NCI-H510A (cell line): Measurements from ENCODE around the gene LAMB2.

ENCODE experiments used
- DNase-seq: peaks from one replicate; lab custom pipeline; 2025; lab: John Stamatoyannopoulos, UW

Gene LAMB2

DNA sequence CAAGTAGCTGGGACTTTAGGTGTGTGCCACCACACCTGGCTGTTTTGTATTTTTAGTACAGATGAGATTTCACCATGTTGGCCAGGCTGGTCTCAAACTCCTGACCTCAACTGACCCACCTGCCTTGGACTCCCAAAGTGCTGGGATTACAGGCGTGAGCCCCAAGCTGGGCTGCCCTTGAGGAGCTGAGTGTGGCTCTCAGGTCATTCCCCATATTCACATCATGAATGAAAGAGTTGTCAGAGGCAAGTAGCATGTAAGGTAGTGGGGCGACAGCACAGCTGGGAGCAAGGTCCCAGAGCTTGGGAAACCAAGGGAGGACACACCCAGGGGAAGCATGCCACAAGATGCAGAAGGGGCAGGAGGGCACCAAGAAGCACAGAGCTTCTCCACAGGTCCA is 28.3 kb upstream of the LAMB2 start:
- DNase-seq = no peak

DNA sequence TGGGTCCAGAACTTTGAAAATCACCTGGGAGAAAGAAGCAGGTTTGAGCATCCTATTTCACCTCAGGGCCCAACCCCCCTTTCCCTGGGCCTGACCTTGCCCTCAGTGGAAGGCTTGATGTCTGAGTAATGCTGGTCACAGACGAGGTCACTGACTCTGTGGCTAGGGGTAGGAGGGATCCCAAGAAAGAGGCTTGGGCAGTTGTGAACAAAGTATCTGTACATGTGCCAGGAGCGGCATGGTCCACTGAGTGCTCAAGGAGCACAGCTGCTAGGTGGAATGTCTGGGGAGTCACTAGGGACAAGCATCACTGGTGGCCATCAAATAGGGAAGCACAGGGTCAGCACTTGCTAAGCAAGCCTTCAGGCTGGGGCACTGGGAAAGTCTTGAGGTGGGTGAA is 25.9 kb upstream of the LAMB2 start:
- no peak for DNase-seq

DNA sequence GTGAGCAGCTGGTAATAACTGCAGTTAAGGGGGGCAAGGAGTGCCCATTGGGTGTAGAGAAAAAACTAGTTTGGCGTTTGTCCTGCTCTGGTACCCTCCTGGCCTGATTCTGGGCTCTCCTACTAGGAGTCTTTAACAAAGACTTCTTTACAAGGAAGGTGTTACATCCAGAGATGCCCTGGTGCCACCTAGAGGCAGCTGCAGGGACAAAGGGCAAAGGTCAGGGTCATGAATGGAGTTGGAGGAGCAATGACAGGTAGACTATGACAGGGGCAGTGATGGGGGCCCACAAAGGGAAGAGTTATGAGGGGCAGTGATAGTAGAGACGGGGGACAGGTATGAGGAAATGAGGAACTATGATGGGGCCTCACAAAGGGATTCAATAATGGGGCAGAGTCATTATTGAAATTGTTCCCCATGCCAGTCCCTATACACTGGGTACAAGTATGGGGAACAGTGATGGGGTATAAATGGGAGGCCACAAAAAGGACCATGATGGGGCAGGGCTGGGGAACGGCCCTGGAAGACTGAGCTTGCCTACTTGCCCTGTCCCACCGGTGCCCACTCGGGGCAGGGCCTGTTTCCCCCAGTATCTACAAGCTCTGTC is 25.4 kb upstream of the LAMB2 start:
- DNase-seq = no peak

DNA sequence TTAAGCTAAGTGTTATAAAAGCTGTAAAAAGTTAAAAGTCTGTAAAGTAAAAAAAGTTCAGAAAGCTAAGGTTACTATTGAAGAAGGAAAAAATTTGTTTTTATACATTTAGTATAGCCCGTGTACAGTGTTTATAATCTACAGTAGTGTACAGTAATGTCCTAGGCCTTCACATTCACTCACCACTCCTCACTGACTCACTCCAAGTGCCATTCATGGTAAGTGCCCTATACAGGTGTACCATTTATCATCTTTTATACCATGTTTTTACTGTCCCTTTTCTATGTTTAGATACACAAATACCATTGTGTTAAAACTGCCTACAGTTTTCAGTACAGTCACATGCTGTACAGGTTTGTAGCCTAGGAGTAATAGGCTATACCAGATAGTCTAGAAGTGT is 24.4 kb upstream of the LAMB2 start:
- no peak for DNase-seq

DNA sequence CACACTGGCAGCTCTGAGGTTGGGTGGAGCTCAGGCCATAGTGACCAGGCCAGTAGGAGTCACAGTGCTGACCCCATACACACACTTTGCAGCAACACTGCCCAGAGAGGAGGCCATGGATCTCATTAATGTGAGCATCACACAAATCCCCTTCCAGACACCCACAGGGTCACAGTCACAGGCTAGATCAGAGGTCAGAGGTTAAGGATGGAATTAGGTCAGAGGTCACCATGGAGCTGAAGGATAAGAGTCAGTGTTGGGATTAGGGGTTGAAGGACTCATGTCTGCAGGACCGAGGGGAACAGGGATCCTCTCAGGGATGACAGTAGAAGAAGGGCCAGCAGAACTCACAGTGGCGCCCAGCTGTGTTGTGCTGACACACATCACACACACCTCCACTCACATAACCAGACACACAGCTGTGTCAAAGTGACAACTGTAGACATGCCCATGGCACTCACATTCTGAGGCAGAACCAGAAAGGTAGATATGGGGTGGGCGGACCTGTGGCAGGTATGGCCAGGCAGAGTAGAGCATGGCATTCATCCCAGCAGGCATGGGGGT is 20.6 kb upstream of the LAMB2 start:
- DNase-seq = no peak

DNA sequence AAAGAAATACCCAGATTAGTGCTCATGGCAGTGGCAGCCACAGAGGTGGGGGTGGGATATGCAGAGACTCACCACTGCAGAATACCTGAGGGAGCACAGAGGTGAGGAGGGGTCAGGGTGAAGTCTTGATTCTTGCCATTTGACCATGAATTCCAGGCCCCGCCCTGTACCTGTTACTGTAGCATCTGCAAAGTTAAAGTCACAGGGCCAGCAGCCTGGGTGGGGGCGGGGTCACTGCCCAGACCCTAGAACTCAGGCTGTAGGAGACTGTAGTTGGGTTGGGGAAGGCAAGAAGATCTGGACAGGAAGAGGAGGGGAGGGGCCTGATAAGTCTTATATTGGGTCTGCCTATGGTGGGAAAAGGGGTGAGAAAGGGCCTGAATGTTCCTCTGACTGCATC is 18.8 kb upstream of the LAMB2 start:
- no peak for DNase-seq

DNA sequence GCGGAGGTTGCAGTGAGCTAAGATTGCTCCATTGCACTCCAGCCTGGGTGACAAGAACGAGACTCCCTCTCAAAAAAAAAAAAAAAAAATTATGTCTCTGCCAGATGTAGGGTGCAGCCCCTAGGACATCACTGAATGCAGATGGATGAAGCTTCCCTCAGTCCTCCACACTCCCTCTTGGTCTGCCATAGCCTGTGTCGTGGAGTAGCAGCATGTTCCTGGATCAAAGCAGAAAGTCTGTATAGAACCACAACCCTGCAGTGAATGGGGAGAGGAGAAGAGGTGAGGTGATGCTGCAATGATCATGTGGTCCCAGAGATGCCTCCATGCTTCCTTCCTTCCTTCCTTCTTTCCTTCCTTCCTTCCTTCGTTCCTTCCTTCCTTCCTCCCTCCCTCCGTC is 15.3 kb upstream of the LAMB2 start:
- no peak for DNase-seq

DNA sequence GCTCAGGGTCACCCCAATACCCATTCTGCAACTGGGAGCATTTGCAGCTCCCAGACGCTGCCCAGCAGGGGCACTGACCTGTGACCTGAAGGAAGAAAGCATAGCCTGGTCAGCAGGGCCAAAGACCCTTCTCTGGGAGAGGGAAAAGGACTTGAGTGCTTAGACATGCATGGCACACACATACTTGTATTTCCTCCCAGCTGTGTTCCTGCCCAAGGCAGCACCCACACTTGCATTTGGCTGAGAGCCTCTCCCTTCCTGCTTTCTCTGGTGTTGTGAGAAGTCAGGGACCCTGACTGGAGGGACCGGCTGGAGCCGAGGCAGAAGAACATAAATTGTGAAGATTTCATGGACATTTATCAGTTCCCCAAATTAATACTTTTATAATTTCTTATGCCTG is 7.2 kb upstream of the LAMB2 start:
- DNase-seq = no peak

DNA sequence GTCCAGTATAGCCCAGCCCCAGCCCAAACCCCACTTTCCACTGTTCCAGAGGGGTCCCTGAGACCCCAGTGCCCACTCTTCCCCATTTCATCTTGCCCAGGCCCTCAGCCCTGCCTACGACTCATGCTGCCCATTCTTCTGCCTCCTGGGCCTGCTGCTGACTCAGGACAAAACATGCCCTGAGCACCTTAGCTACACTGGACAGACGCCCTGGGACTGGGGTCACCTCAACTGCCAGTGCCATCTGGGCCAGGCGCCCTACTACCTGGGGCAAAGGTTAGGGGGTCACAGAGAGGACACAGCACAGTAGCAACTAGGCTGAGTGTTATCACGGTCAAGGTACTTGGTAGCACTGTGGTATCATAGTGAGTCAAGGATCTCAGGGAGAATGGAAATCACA is 2.6 kb upstream of the LAMB2 start:
- DNase-seq = no peak

DNA sequence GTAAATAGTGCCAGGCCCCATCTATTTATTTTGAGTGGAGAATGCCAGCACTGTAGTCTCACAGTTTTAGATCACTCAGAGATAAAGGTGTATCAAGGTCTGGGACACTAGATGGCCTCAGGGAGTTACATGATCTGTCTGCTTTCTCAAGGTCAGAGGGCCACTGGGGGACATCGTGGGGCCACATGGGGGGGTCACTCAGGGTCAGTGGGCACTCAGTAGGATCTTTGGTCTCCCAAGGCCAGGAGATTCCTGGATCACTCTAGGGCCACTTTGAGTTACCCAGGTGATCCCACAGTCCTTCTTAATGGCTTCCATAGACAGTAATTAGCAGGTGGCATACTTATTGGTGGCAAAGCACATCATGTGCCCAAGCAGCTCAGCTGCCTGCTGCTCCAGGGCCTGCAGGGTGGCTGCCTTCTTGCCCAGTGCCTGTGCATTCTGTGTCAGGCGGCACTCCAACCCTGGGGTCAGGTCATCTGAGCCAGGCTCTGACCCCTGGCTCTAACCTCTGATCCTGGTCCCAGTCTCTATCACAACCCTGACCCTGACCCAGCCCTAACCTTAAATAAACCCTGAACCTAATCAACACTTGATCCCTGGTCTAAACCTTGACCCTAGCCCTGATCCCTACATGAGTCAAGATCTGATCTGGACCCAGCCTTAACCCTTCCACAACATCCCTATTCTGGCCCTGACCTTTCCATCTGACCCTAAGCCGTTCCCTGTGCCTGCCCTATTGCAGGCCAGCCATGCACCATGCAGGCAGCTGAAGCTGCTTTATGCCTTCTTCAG is 1.8 kb upstream of the LAMB2 start:
- DNase-seq = no peak

DNA sequence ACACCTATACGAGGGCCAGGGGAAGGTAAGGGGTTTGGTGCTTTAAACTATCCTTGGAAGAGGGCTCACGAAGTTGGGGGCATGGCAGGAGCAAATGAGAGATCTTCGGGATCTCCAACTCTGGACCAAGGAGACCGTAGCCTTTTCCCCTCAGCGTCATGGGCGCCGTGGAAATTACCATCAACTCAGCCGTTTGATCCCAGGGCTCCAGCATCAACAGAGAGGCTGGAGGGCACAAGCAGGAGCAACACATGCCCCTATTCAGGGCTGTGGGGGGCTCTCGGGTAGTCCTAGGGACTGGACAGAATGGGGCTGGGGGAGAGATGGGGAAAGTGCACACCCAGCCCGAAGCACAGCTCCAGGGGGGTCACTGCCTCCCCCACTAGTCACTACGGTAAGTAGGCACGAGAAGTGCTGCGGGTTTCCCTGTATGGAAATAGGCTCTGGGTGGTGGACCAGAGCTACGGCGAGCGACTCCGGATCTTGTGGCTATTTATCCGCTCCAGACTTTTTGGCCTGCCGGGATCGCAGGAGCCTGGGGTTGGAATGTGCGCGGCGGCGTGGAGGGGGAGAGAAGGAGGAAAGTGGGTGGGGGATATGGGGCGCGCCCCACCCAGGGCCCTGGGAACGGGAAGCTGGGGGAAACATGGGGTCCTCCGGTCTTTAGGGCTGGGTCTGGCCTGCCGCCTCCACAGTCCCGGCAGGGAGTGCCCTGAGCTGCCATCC is 539 bp upstream of the LAMB2 start:
- DNase-seq = peak; percentile 52

DNA sequence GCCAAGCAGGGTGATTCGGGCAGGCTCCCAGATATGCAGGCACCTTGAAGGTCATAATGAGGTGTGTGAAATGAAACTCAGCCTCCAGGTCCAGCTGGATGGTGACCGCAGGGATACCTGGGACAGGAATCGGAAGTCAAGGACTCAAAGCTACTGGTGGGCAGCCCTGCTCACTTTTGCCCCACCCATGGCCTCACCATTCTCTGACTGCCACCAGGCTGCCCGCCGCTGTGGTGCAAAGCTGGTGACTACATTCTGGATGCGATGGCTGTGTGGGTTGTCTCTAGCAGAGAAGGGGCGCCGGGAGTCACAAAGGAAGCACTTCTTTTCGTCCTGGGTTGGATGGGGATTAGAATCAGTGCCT is 795 bp downstream of the LAMB2 start:
- no peak for DNase-seq

DNA sequence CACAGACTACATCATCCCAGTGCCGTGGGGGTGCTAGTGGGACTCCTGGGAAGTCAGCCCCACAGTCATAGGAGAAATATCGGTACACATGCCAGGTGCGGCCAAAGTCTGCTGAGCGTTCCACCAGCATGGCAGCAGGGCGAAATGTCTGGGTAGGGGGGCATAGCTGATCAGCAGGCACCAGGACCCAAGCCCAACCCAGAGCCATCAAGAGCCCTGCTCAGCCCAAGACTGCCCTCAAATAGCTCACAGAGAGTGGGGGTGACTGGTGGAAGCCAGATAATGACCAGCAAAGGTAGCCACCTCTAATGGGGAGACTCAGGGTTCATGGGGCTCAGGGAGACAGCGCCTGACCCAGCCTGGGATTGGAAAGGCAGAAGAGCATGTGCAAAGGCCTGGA is 1.3 kb downstream of the LAMB2 start:
- no peak for DNase-seq

DNA sequence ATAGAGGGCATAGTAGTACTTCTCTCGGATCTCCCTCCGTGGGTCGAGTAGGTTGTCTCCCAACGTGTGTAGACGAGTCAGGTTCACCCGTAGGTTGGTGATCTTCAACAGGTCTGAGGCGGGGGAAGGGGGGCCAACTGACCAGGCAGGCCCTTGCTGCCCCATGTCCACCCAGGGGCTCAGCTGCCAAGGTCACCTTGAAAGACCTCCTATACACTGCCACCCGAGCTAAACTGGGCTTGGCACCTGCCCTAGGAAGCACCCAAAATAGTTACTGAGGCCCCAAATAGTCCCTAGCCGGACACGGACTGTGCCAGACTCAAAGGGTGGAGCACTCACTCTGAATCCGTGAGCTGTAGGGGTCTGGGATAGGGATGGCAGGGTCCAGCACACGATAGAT is 1.8 kb downstream of the LAMB2 start:
- no peak for DNase-seq

DNA sequence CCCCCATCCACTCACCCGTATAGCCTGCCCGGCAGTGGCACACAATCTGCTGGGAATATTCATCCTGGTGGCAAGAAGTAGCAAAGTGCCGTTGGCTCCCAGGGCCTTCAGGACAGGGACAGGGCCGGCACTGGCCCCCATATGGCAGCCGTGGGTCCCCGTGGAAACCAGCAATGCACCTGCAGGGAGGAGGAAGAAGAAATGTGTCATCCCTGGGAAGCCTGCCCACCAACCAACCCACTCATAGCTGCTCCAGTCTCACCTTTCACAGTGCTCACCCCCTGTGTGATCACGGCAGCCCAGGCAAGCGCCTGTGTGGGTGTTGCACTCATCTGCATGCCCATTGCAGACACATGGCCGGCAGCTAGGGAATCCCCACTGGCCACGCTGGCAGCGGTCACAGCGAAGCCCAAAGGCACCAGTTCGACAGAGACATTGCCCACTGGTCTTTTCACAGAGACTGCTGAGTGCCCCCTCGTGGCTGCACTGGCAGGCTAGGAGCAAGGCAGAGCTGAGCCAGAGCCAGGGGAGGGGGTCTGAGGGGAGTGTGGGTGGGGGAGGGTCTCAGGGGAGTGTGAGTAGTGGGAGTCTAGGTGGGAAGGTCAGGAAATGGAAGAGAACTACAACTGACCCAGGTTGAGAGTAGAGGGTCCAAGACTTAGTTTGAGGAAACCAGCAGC is 7.7 kb downstream of the LAMB2 start:
- DNase-seq = no peak

DNA sequence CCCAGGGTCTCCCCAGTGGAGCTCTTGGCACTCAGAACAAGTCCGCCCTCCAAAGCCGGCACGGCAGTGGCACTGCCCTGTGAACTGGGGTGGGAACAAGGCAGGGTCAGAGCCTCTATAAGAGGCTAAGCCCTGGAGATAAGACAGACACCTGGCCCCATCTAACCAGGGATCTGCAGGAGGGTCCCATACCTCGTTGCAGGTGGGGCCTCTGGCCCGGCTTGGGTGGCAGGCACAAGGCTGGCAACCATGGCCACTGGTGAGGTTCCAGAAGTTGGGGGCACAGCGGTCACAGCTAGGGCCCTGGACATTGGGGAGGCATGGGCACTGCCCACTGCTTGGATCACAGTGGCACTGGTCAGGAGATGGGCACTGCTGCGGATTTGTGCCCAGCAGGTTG is 8.6 kb downstream of the LAMB2 start:
- DNase-seq = no peak

DNA sequence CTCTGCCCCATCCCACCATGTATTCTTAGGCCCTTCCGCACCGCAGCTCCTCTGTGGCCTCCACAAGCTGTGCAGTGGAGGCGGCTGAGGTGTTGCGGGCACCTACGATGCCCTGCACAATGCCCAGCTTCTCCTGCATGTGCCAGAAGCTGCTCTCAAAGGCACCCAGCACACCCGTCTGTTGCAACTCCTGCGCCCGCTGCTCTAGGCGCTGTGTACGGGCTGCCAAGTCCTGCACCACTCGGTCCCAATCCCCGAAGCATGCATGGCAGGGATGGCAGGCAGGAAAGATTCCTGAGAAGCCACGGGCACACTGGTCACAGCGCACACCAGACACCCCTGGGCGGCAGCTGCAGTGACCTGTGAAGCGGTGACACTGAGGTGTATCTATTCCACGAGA is 9.2 kb downstream of the LAMB2 start:
- DNase-seq = no peak

DNA sequence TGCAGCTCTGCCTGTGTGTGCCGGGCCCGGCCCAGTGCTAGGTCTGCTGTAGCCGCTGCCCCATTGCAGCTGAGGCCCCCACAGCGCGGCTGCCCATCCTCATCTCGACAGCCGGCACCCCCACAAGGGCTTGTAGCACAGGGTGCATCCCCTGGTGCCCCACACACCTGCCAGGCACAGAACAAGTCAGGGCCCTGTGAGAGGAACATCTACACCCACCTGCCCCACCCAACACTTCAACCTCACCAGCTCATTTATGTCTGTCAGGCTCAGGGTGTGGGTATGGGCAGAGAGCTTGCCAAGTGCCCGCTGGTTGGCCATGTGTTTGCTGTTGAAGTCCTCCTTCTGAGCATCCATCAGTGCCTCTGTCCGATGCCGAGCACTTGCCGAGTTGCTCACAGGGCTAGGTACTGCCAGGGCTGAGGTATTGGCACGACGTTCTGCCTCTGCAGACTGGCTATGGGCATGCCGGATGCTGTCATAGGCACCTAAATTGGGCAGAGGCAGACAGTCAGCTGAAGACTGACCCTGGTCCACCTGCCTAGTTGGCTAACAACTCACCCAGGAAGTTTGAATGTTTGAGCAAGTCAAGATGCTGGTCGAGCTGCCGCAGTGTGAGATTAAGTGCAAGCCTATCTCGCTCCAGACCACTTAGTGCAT is 9.8 kb downstream of the LAMB2 start:
- DNase-seq = no peak

DNA sequence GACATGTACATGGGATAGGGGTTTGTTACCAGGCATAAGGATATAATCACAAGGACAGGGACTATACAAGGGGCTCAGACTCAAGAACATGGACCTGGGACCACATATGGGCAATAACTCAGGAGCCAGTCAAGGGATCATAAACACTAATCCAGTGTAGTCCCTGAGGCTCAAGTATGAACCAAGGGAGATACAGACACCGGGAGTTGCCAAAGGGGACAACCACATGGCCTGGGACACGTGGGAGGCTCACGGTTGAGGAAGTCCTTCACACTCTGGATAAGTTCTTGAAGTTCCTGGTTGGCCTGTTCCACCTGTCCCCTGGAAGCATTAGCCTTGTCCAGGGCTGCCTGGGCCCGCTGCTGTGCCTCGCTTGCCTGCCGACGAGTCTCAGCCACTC is 10.4 kb downstream of the LAMB2 start:
- DNase-seq = no peak

DNA sequence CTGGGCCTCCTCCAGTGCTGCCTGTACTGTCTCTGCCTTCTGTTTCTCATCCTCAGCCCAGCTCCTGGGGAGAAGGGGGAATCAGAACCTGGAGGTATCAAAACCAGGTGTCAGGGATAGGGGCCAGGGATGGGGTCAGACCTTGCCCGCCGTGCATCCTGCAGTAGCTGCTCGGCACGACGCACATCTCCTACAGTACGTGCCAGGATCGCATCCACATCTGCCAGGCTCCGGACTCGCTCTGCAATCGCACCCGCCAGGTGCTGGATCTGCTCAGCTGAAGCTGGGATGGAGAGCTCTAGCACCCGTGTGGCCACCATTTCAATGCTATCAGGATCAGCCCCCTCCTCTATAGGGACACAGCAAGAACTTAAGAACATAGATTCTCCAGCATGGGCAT is 10.8 kb downstream of the LAMB2 start:
- DNase-seq = no peak

DNA sequence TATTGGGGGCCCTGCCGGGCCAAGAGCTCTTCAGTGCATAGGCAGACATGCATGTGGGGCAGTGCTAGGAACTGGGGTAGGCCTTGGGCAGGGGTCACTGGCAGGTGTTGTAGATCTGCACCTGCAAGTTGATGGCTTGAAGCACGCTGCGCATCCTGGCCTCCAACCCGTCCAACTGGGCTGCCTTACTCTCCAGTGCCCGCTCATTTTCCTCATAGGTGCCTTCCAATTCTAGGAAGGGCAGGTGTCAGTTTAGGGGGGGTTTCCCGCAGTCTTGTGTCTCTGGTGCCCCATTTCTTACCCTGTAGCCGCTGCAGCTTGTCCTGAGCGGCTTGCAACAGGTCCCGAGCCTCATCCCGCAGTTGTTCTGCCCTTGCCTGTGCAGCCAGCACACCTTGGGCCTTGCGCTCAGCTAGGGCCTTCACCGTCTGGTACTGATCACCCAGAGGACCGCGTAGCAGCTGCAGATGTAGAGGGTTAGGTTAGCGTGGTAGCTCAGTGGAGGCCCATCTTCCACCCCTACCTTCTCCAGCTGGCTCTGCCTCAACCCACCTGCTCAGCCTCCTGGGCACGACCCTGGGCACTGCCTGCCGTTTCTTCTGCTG is 11.6 kb downstream of the LAMB2 start:
- no peak for DNase-seq
